HepG2 (cell line): ENCODE measurements around the gene PPP3R1. TPM values are rescaled to one million over a fixed set of nuclear protein-coding genes. Genes with fewer than 3 reads are reported as not detected.
A peak's percentile ranks its signal among the peaks of the same experiment; 100 is the strongest.

ENCODE experiments used
- CENPT ChIP-seq: sonication (generic); formaldehyde crosslinking; IDR thresholded peaks from 2 replicates; pipeline ENCODE4 v1.8.0; 2022; ENCODE audit warnings: low read depth, mild to moderate bottlenecking, moderate library complexity, missing genetic modification reagents
- HCFC1 ChIP-seq: fragments of 150-350 bp; IDR thresholded peaks from 2 replicates; pipeline ENCODE4 v1.6.1; 2014; ENCODE audit warnings: low read depth, low read length
- IKZF4 ChIP-seq: sonication (generic); formaldehyde crosslinking; IDR thresholded peaks from 2 replicates; pipeline ENCODE4 v1.5.1; 2020; ENCODE audit warnings: borderline replicate concordance, mild to moderate bottlenecking, low read depth, missing genetic modification reagents; ENCODE audit errors: not compliant biosample characterization
- IRF2 ChIP-seq: IDR thresholded peaks from 2 replicates; pipeline ENCODE4 v1.6.1; 2018; ENCODE audit warnings: missing genetic modification reagents, missing compliant biosample characterization
- KDM5B ChIP-seq: sonication (generic); formaldehyde crosslinking; IDR thresholded peaks from 2 replicates; pipeline ENCODE4 v1.4.0; 2020; ENCODE audit warnings: missing genetic modification reagents, mild to moderate bottlenecking, borderline replicate concordance
- MATR3 ChIP-seq: sonication (generic); formaldehyde crosslinking; IDR thresholded peaks from 2 replicates; pipeline ENCODE4 v1.4.0; 2020; ENCODE audit warnings: missing genetic modification reagents
- MBNL3 ChIP-seq: fragments of 250-450 bp; sonication (Bioruptor Pico); conservative IDR thresholded peaks from 2 replicates; pipeline ENCODE4 v1.8.0; 2022; ENCODE audit warnings: mild to moderate bottlenecking, inconsistent platforms
- MXI1 ChIP-seq: IDR thresholded peaks from 3 replicates; pipeline ENCODE4 v1.6.1; 2012; ENCODE audit warnings: low read depth, low read length, inconsistent platforms, borderline replicate concordance
- NFRKB ChIP-seq: fragments of 450-650 bp; IDR thresholded peaks from 2 replicates; pipeline ENCODE4 v1.6.1; 2017
- POLR2A ChIP-seq, 2 experiments: IDR thresholded peaks; 2 replicates each; pipeline ENCODE4 v1.6.1; 2011; ENCODE audit warnings: low read depth in 2 of 2, low read length in 2 of 2, mild to moderate bottlenecking in 1 of 2, moderate library complexity in 1 of 2; ENCODE audit not compliant: insufficient read depth in 1 of 2
- RAD21 ChIP-seq: fragments of 450-650 bp; formaldehyde crosslinking; IDR thresholded peaks from 2 replicates; pipeline ENCODE4 v1.5.0; 2020; ENCODE audit warnings: mild to moderate bottlenecking
- RERE ChIP-seq: IDR thresholded peaks from 2 replicates; pipeline ENCODE4 v1.6.1; 2016; ENCODE audit warnings: low read depth, missing genetic modification reagents, missing compliant biosample characterization
- SRSF9 ChIP-seq: fragments of 200-400 bp; formaldehyde crosslinking; IDR thresholded peaks from 2 replicates; pipeline ENCODE4 v1.6.1; 2018; ENCODE audit warnings: borderline replicate concordance, mild to moderate bottlenecking, low read depth, low read length; ENCODE audit not compliant: insufficient read depth, poor library complexity, severe bottlenecking
- TGIF2 ChIP-seq: IDR thresholded peaks from 2 replicates; pipeline ENCODE4 v1.6.1; 2016; ENCODE audit warnings: control low read depth, missing compliant biosample characterization
- ZBTB44 ChIP-seq: sonication (generic); formaldehyde crosslinking; IDR thresholded peaks from 2 replicates; pipeline ENCODE4 v1.4.0; 2020; ENCODE audit warnings: missing genetic modification reagents
- ZNF10 ChIP-seq: sonication (generic); formaldehyde crosslinking; IDR thresholded peaks from 2 replicates; pipeline ENCODE4 v1.4.0; 2020; ENCODE audit warnings: mild to moderate bottlenecking, low read depth, missing genetic modification reagents, borderline replicate concordance
- ZNF143 ChIP-seq: sonication (generic); formaldehyde crosslinking; IDR thresholded peaks from 2 replicates; pipeline ENCODE4 v1.4.0; 2020; ENCODE audit warnings: missing genetic modification reagents
- ZNF256 ChIP-seq: sonication (generic); formaldehyde crosslinking; conservative IDR thresholded peaks from 2 replicates; pipeline ENCODE4 v1.4.0; 2020; ENCODE audit warnings: missing genetic modification reagents
- ZNF296 ChIP-seq: sonication (generic); formaldehyde crosslinking; conservative IDR thresholded peaks from 2 replicates; pipeline ENCODE4 v1.5.0; 2020; ENCODE audit warnings: mild to moderate bottlenecking, missing genetic modification reagents
- ZNF546 ChIP-seq: sonication (generic); formaldehyde crosslinking; conservative IDR thresholded peaks from 2 replicates; pipeline ENCODE4 v1.8.1; 2023; ENCODE audit warnings: mild to moderate bottlenecking, missing genetic modification reagents
- ZNF549 ChIP-seq: sonication (generic); formaldehyde crosslinking; IDR thresholded peaks from 2 replicates; pipeline ENCODE4 v1.5.0; 2020; ENCODE audit warnings: missing genetic modification reagents
- ZNF660 ChIP-seq: sonication (generic); formaldehyde crosslinking; IDR thresholded peaks from 2 replicates; pipeline ENCODE4 v1.5.1; 2020; ENCODE audit warnings: mild to moderate bottlenecking, low read depth, missing genetic modification reagents, borderline replicate concordance
- ZNF776 ChIP-seq: sonication (generic); formaldehyde crosslinking; IDR thresholded peaks from 2 replicates; pipeline ENCODE4 v1.4.0; 2020; ENCODE audit warnings: mild to moderate bottlenecking, missing genetic modification reagents
- ZNF883 ChIP-seq: sonication (generic); formaldehyde crosslinking; IDR thresholded peaks from 2 replicates; pipeline ENCODE4 v1.5.1; 2020; ENCODE audit warnings: mild to moderate bottlenecking, missing genetic modification reagents; ENCODE audit errors: not compliant biosample characterization
- polyA plus RNA-seq, 8 experiments: library from polyadenylated mRNA; depleted of rRNA in 3 of 8; stranded (reverse) in 7 of 8; unstranded in 1 of 8; fragments of >200 nt; fragmentation: Illumina TruSeq in 4 of 8; extraction: Trizol in 4 of 8; gene quantifications; 2 replicates each; pipeline versions ENCODE4 v1.2.1 to v1.2.3, GENCODE V29; 2011 to 2016; ENCODE audit warnings: low read depth in 4 of 8, missing spikeins in 1 of 8, mixed read lengths in 1 of 8; ENCODE audit not compliant: insufficient read depth in 1 of 8
- total RNA-seq, 5 experiments: library from RNA; depleted of rRNA; stranded (reverse); fragments of >200 nt; fragmentation: Illumina TruSeq; extraction: Trizol; gene quantifications; 2 replicates each; pipeline ENCODE4 v1.2.3, GENCODE V29; 2016; ENCODE audit warnings: low read depth in 1 of 5
- TF ChIP-seq, protein P1 (sequence below): sonication (generic); formaldehyde crosslinking; IDR thresholded peaks from 2 replicates; pipeline ENCODE4 v1.4.0; 2020; ENCODE audit warnings: missing genetic modification reagents

The PPP3R1 gene
- total and polyA plus RNA-seq, 2 of the 13 experiments (the other 11 are each of a cell fraction or from before 2014, with no cell fraction given), result 11.6 to 25.7 TPM

DNA sequence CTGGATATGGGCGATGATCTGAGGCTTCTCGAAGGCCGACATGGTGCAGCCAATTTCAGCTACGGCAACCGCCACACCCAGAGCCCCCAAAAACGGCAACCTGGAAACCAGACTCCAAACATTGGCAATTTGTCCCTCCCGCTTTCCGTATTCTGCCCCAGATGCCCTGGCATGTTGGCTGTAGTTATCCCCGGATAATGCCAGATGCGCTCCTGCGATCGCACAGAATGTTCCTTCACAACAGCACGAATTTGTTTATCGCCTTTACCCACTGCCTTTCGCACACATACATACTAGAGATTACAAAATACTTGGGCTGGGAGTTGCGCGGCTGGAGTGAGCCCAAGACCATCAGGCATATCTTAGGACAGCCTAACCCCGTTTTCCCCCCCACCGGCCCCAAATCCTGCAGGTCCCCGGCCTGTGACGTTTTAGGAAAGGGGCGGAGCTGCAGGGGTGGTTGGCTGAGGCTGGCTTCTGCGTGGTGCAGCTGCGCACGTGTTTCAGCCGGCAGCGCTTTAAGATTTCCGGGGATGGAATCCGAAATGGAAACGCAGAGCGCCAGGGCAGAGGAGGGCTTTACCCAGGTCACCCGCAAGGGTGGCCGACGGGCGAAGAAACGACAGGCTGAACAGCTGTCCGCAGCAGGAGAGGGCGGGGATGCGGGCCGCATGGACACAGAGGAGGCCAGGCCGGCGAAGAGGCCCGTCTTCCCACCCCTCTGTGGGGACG is 94.8 kb downstream of the PPP3R1 start, which contains the start of gene PNO1 (continued):
- TF ChIP-seq ZNF256 (no peak), POLR2A (IDR thresholded peaks at IDR 0.05; ENCODE audit: insufficient read depth in 1 of 2, low read depth in 2 of 2, low read length in 2 of 2) (peak; percentile 71 to 84), ZNF549 (CRISPR knock-in tag) (no peak), HCFC1 (peak; percentile 68), MXI1 (peak; percentile 99), ZNF776 (CRISPR knock-in tag) (no peak), CENPT (CRISPR knock-in tag) (no peak), ZBTB44 (no peak), MBNL3 (CRISPR knock-in tag) (no peak), IRF2 (peak; percentile 76), MATR3 (no peak), ZNF546 (CRISPR knock-in tag) (0 out of 2 replicates have a peak, but pooled peaks have one; percentile 56), ZNF143 (CRISPR knock-in tag) (peak; percentile 85), ZNF296 (CRISPR knock-in tag) (no peak), RERE (no peak), IKZF4 (CRISPR knock-in tag) (no peak), NFRKB (no peak), RAD21 (CRISPR knock-in tag) (no peak; the same call in 1 of the 2 replicates), ZNF10 (CRISPR knock-in tag) (peak; percentile 21; the same call in 1 of the 2 replicates), SRSF9 (no peak), TGIF2 (CRISPR knock-in tag) (peak; percentile 88; the same call in 1 of the 2 replicates), ZNF660 (CRISPR knock-in tag) (no peak), ZNF883 (CRISPR knock-in tag) (peak; percentile 50), KDM5B (CRISPR knock-in tag) (peak; percentile 89)
- TF ChIP-seq, protein P1, sequence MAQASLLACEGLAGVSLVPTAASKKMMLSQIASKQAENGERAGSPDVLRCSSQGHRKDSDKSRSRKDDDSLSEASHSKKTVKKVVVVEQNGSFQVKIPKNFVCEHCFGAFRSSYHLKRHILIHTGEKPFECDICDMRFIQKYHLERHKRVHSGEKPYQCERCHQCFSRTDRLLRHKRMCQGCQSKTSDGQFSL (CRISPR knock-in tag), result peak; percentile 98
